ENCODE measurements around the gene RNF212.

GRCh38 chr4:1036095-1036494, 77.3 kb downstream of the RNF212 start:
- TF ChIP-seq CTCF (conservative IDR thresholded peaks at IDR 0.05; ENCODE audit: low read depth in 2 of 2) (no peak), REST (IDR thresholded peaks at IDR 0.05; ENCODE audit: unreplicated experiment) (no peak), CREB1 (CRISPR knock-in tag; IDR thresholded peaks at IDR 0.05; ENCODE audit: low read depth) (no peak), JUNB (IDR thresholded peaks at IDR 0.05; ENCODE audit: unreplicated experiment) (no peak), POLR2AphosphoS5 (IDR thresholded peaks at IDR 0.05; ENCODE audit: low read depth) (no peak), EZH2 (IDR thresholded peaks at IDR 0.05; ENCODE audit: low read depth, unreplicated experiment) (no peak), EZH2phosphoT487 (IDR thresholded peaks at IDR 0.05; ENCODE audit: unreplicated experiment) (no peak), NANOG (IDR thresholded peaks at IDR 0.05; ENCODE audit: borderline replicate concordance) (no peak)

Data from GM23338 (cell line).